Measurements from ENCODE around the gene PTPN4. TPM values are rescaled to one million over a fixed set of nuclear protein-coding genes. Genes with fewer than 3 reads are reported as not detected.

Gene PTPN4
- total and polyA plus RNA-seq, 2 of the 8 experiments (the other 6 are each of a cell fraction or from before 2014, with no cell fraction given), result 28.5 to 105 TPM

DNA sequence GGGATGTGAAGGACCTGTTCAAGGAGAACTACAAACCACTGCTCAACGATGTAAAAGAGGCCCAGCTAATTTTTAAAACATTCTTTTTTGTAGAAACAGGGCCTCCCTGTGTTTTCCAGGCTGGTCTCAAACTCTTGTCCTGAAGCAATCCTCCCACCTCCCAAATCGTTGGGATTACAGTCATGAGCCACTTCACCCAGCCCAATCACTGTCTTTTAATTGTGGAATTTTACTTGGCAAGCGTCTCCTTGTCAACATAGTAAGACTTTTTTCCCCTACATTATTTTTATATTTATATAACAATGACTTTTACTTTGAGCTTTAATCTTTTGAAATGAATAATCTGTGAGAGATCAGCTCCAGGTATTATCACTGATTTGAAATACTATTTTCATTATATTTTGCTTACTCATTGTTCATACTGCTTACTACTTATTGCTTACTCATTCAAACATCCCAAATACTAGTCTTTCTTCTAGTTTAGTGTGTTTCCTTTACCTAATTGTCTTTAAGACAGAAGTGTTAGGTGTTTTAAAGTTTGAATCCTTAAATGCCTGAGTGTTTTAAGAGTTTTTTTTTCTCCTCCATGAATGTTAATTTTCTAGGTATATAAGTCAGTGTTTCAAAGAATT is 48.9 kb downstream of the PTPN4 start:
- Histone ChIP-seq H3K23me2 (ENCODE audit: low read depth, low read length) (no peaks in the 10 kb centered on the region), H3K18ac (ENCODE audit: extremely low read depth, low read length) (no peak overlapping the region), H3K9me3 (ENCODE audit: insufficient read depth in 2 of 2, low read depth in 1 of 2, low read length in 1 of 2) (no peaks in the 10 kb centered on the region; a peak in 1 of 4 replicates), H2BK12ac (ENCODE audit: low read depth, low read length) (no peak overlapping the region), H4K91ac (replicated peaks; ENCODE audit: insufficient read length, low read length) (no peak overlapping the region), H4K5ac (ENCODE audit: insufficient read length, low read depth, low read length) (no peak overlapping the region), H3K4me1 (replicated peaks in 1 of 4; ENCODE audit: control insufficient read depth in 3 of 4, insufficient read depth in 4 of 4, low read length in 3 of 4) (0 out of 7 replicates have a peak, but pooled peaks cover 0 to 2% (median 0%) of the 10 kb centered on the region in 4 experiments), H3K9ac (replicated peaks in 1 of 4; ENCODE audit: extremely low read depth in 1 of 4, low read depth in 3 of 4, low read length in 3 of 4) (no peak overlapping the region), H3K23ac (ENCODE audit: insufficient read length) (no peak overlapping the region), H3K4me2 (ENCODE audit: insufficient read depth in 1 of 2, low read depth in 2 of 2, low read length in 2 of 2) (no peak overlapping the region), H3K79me1 (ENCODE audit: low read depth, low read length) (no peaks in the 10 kb centered on the region), H2BK120ac (replicated peaks; ENCODE audit: low read depth, low read length) (no peak overlapping the region), H3K14ac (ENCODE audit: insufficient read length) (no peak overlapping the region), H3K36me3 (ENCODE audit: control insufficient read depth in 2 of 4, insufficient read depth in 4 of 4, low read length in 3 of 4) (peaks cover 0 to 32% (median 5%) of the 10 kb centered on the region in 4 experiments; a peak in 6 of 8 replicates), H3K4ac (replicated peaks; ENCODE audit: insufficient read length, low read depth, low read length) (no peak overlapping the region), H2BK20ac (ENCODE audit: low read length) (no peak overlapping the region), H3K27ac (ENCODE audit: low read depth, low read length) (no peak overlapping the region), H2AFZ (ENCODE audit: low read length) (no peak overlapping the region), H3K79me2 (ENCODE audit: control insufficient read depth in 1 of 2, insufficient read depth in 2 of 2, low read length in 2 of 2) (peaks cover 5 to 93% of the 10 kb centered on the region in 2 experiments; a peak in 3 of 4 replicates), H3K27me3 (replicated peaks in 1 of 4; ENCODE audit: control insufficient read depth in 3 of 4, extremely low read depth in 1 of 4, insufficient read depth in 3 of 4, low read length in 3 of 4) (no peaks in the 10 kb centered on the region), H2AK5ac (ENCODE audit: low read depth, low read length) (no peak overlapping the region), H2BK15ac (ENCODE audit: low read length) (no peak overlapping the region), H2BK5ac (ENCODE audit: low read depth, low read length) (no peak overlapping the region), H4K8ac (ENCODE audit: extremely low read depth, insufficient read depth, low read length) (no peak overlapping the region), H3K4me3 (ENCODE audit: extremely low read depth in 1 of 4, insufficient read depth in 2 of 4, low read depth in 3 of 4, low read length in 4 of 4) (no peak overlapping the region), H4K20me1 (replicated peaks in 1 of 2; ENCODE audit: control insufficient read depth in 1 of 2, insufficient read depth in 2 of 2, low read length in 2 of 2) (peaks cover 1 to 3% of the 10 kb centered on the region in 2 experiments), H3K56ac (replicated peaks; ENCODE audit: insufficient read length, low read depth, low read length) (no peak overlapping the region)
- POLR2A ChIA-PET (ENCODE audit: partially characterized antibody), result no interaction called here
- no peak for FAIRE-seq
- no peak for DNase-seq (ENCODE audit: low read depth in 1 of 2, low spot score in 2 of 2)
- TF ChIP-seq CREB1 (IDR thresholded peaks at IDR 0.05) (no peak), POLR2AphosphoS5 (IDR thresholded peaks at IDR 0.05; ENCODE audit: low read depth, low read length) (no peak), GTF2F1 (IDR thresholded peaks at IDR 0.05; ENCODE audit: borderline replicate concordance, low read depth, low read length) (no peak), BACH1 (IDR thresholded peaks at IDR 0.05; ENCODE audit: low read length) (peak; percentile 78)
- CTCF ChIA-PET (ENCODE audit: partially characterized antibody), result interaction anchor here (0.6 to 1.4 kb wide), 4 partner anchors 11 to 270 kb away, joined by 3 to 4 read pairs (median 3); no protein-coding TSS in a partner anchor
- 69% methylated on average over 3 of the region's 3 CpGs; no CpG with 5 or more reads in 1 of the 2 experiments for WGBS, 2 experiments (ENCODE audit: extremely low coverage in 1 of 2, insufficient coverage in 1 of 2, insufficient read length in 1 of 2, insufficient replicate concordance in 2 of 2, low coverage in 1 of 2, low lambda C conversion rate in 2 of 2, missing lambda C conversion rate in 1 of 2)

Data from H1 (cell line).